ENCODE data around the gene DUSP7. TPM values are rescaled to one million over a fixed set of nuclear protein-coding genes. Genes with fewer than 3 reads are reported as not detected.

DUSP7 gene
- polyA plus RNA-seq, 1 of the 3 experiments (the other 2 are of a cell fraction): 25.8 TPM

DNA sequence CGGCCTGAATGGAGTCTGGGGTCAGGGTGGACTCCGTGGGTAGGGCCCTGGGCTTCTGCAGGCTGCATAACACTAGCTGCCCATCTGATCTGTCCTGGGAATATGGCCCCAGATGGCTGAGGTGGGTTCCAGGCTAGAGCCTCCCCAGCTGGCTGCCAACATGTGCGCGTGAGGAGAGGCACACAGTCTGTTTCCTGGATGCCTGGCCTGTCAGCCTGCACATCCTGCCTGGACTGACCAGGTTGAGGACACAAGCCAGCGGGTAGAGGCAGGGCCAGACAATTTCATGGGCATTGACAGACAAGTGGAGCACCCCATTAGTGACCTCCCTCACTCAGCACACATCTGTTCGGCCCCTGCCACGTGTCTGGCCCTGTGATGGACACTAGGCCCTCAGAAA lies 30.9 kb downstream of the DUSP7 start (continued):
- TF ChIP-seq, protein P1, sequence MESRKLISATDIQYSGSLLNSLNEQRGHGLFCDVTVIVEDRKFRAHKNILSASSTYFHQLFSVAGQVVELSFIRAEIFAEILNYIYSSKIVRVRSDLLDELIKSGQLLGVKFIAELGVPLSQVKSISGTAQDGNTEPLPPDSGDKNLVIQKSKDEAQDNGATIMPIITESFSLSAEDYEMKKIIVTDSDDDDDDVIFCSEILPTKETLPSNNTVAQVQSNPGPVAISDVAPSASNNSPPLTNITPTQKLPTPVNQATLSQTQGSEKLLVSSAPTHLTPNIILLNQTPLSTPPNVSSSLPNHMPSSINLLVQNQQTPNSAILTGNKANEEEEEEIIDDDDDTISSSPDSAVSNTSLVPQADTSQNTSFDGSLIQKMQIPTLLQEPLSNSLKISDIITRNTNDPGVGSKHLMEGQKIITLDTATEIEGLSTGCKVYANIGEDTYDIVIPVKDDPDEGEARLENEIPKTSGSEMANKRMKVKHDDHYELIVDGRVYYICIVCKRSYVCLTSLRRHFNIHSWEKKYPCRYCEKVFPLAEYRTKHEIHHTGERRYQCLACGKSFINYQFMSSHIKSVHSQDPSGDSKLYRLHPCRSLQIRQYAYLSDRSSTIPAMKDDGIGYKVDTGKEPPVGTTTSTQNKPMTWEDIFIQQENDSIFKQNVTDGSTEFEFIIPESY (IDR thresholded peaks at IDR 0.05; ENCODE audit: borderline replicate concordance, low read depth): no peak
- TF ChIP-seq CHD2 (IDR thresholded peaks at IDR 0.05; ENCODE audit: low read length, partially characterized antibody): peak; percentile 62
- no peak for TF ChIP-seq TAF1 (IDR thresholded peaks at IDR 0.05; ENCODE audit: borderline replicate concordance, low read depth, low read length)
- TF ChIP-seq FOXM1 (IDR thresholded peaks at IDR 0.05; ENCODE audit: low read depth): no peak
- no peak for TF ChIP-seq NRF1 (IDR thresholded peaks at IDR 0.05; ENCODE audit: low read depth, low read length)
- TF ChIP-seq, protein P2, sequence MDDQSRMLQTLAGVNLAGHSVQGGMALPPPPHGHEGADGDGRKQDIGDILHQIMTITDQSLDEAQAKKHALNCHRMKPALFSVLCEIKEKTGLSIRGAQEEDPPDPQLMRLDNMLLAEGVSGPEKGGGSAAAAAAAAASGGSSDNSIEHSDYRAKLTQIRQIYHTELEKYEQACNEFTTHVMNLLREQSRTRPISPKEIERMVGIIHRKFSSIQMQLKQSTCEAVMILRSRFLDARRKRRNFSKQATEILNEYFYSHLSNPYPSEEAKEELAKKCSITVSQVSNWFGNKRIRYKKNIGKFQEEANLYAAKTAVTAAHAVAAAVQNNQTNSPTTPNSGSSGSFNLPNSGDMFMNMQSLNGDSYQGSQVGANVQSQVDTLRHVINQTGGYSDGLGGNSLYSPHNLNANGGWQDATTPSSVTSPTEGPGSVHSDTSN (IDR thresholded peaks at IDR 0.05): no peak
- TF ChIP-seq, protein P3, sequence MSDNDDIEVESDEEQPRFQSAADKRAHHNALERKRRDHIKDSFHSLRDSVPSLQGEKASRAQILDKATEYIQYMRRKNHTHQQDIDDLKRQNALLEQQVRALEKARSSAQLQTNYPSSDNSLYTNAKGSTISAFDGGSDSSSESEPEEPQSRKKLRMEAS (IDR thresholded peaks at IDR 0.05; ENCODE audit: low read depth): no peak
- TF ChIP-seq TCF12 (IDR thresholded peaks at IDR 0.05): no peak
- TF ChIP-seq MEF2A (IDR thresholded peaks at IDR 0.05; ENCODE audit: borderline replicate concordance, low read depth): no peak
- TF ChIP-seq, protein P4, sequence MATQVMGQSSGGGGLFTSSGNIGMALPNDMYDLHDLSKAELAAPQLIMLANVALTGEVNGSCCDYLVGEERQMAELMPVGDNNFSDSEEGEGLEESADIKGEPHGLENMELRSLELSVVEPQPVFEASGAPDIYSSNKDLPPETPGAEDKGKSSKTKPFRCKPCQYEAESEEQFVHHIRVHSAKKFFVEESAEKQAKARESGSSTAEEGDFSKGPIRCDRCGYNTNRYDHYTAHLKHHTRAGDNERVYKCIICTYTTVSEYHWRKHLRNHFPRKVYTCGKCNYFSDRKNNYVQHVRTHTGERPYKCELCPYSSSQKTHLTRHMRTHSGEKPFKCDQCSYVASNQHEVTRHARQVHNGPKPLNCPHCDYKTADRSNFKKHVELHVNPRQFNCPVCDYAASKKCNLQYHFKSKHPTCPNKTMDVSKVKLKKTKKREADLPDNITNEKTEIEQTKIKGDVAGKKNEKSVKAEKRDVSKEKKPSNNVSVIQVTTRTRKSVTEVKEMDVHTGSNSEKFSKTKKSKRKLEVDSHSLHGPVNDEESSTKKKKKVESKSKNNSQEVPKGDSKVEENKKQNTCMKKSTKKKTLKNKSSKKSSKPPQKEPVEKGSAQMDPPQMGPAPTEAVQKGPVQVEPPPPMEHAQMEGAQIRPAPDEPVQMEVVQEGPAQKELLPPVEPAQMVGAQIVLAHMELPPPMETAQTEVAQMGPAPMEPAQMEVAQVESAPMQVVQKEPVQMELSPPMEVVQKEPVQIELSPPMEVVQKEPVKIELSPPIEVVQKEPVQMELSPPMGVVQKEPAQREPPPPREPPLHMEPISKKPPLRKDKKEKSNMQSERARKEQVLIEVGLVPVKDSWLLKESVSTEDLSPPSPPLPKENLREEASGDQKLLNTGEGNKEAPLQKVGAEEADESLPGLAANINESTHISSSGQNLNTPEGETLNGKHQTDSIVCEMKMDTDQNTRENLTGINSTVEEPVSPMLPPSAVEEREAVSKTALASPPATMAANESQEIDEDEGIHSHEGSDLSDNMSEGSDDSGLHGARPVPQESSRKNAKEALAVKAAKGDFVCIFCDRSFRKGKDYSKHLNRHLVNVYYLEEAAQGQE (IDR thresholded peaks at IDR 0.05; ENCODE audit: low read depth, low read length): no peak
- TF ChIP-seq SMC3 (IDR thresholded peaks at IDR 0.05; ENCODE audit: low read depth, low read length): no peak; the same call in 1 of the 2 replicates
- TF ChIP-seq, protein P5, sequence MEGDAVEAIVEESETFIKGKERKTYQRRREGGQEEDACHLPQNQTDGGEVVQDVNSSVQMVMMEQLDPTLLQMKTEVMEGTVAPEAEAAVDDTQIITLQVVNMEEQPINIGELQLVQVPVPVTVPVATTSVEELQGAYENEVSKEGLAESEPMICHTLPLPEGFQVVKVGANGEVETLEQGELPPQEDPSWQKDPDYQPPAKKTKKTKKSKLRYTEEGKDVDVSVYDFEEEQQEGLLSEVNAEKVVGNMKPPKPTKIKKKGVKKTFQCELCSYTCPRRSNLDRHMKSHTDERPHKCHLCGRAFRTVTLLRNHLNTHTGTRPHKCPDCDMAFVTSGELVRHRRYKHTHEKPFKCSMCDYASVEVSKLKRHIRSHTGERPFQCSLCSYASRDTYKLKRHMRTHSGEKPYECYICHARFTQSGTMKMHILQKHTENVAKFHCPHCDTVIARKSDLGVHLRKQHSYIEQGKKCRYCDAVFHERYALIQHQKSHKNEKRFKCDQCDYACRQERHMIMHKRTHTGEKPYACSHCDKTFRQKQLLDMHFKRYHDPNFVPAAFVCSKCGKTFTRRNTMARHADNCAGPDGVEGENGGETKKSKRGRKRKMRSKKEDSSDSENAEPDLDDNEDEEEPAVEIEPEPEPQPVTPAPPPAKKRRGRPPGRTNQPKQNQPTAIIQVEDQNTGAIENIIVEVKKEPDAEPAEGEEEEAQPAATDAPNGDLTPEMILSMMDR (IDR thresholded peaks at IDR 0.05): no peak
- no peak for TF ChIP-seq JUND (IDR thresholded peaks at IDR 0.05)
- no peak for TF ChIP-seq RFX5 (IDR thresholded peaks at IDR 0.05; ENCODE audit: low read length)
- no peak for TF ChIP-seq ELF1 (IDR thresholded peaks at IDR 0.05)
- TF ChIP-seq SIN3A (IDR thresholded peaks at IDR 0.05; ENCODE audit: borderline replicate concordance, low read depth, low read length): no peak
- no peak for TF ChIP-seq EZH2phosphoT487 (IDR thresholded peaks at IDR 0.05; ENCODE audit: borderline replicate concordance, low read depth)
- no peak for TF ChIP-seq TEAD4 (IDR thresholded peaks at IDR 0.05; ENCODE audit: borderline replicate concordance, insufficient read depth)
- TF ChIP-seq, protein P6, sequence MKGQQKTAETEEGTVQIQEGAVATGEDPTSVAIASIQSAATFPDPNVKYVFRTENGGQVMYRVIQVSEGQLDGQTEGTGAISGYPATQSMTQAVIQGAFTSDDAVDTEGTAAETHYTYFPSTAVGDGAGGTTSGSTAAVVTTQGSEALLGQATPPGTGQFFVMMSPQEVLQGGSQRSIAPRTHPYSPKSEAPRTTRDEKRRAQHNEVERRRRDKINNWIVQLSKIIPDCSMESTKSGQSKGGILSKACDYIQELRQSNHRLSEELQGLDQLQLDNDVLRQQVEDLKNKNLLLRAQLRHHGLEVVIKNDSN (IDR thresholded peaks at IDR 0.05; ENCODE audit: borderline replicate concordance, low read depth): no peak
- peak; percentile 13; the same call in 1 of the 2 replicates for TF ChIP-seq RCOR1 (IDR thresholded peaks at IDR 0.05; ENCODE audit: low read length)
- TF ChIP-seq GABPA (IDR thresholded peaks at IDR 0.05; ENCODE audit: low read depth): no peak
- TF ChIP-seq EP300 (IDR thresholded peaks at IDR 0.05; ENCODE audit: borderline replicate concordance in 1 of 2, low read depth in 1 of 2, low read length in 1 of 2): peak in 1 of 2 experiments; percentile 77; a peak in 2 of 4 replicates
